Adrenal gland (tissue), 12 donors: ENCODE measurements around the gene DOCK1. TPM values are rescaled to one million over a fixed set of nuclear protein-coding genes. Genes with fewer than 3 reads are reported as not detected.
"Not testable (repeated sequence)": the region's sequence is repeated elsewhere in the genome, so short reads cannot be mapped to it uniquely, and the experiment has no call there.

Source experiments
- DNase-seq, 7 donors: peaks; one replicate each; pipeline ENCODE4 v3.0.0-alpha.2; 2019 to 2020
- H3K27ac ChIP-seq, 5 donors: fragments of 200-600 bp; sonication (generic) in 4 of 5; 1 replicate in 3 of 5; 2 replicates in 2 of 5; pipeline versions ENCODE4 v1.5.1 to v1.8.0; 2016 to 2020; ENCODE audit warnings: mild to moderate bottlenecking in 1 of 5
- H3K27me3 ChIP-seq: fragments of 200-600 bp; 2 replicates; pipeline ENCODE4 v1.8.0; 2021
- H3K36me3 ChIP-seq, 2 donors: fragments of 200-600 bp; replicated peaks in 1 of 2; 1 replicate in 1 of 2; 2 replicates in 1 of 2; pipeline versions ENCODE4 v1.5.1 to v1.8.0; 2018 to 2022
- H3K4me1 ChIP-seq, 2 donors: fragments of 200-600 bp; replicated peaks in 1 of 2; 1 replicate in 1 of 2; 2 replicates in 1 of 2; pipeline versions ENCODE4 v1.5.1 to v1.8.0; 2018 to 2021
- H3K4me3 ChIP-seq, 4 donors: fragments of 200-600 bp; sonication (generic) in 3 of 4; one replicate each; pipeline ENCODE4 v1.5.1; 2016 to 2018
- H3K9me3 ChIP-seq, 3 donors: fragments of 200-600 bp; sonication (generic) in 1 of 3; replicated peaks in 1 of 3; 1 replicate in 2 of 3; 2 replicates in 1 of 3; pipeline versions ENCODE4 v1.5.1 to v1.8.0; 2016 to 2021
- CTCF ChIP-seq, 6 experiments: fragments of 450-650 bp in 4 of 6; fragments of 200-600 bp in 2 of 6; sonication (generic) in 1 of 6; IDR thresholded peaks; 1 replicate in 5 of 6; 2 replicates in 1 of 6; pipeline versions ENCODE4 v1.5.1 to v1.8.0; 2016 to 2021; ENCODE audit warnings: antibody characterized with exemption in 6 of 6, mild to moderate bottlenecking in 2 of 6, moderate library complexity in 1 of 6
- POLR2A ChIP-seq, 2 donors: fragments of 450-650 bp; IDR thresholded peaks; one replicate each; pipeline ENCODE4 v1.6.1; 2017; ENCODE audit warnings: antibody characterized with exemption in 2 of 2, mild to moderate bottlenecking in 2 of 2, moderate library complexity in 1 of 2
- WGBS, 4 donors: extraction: QIAGEN DNeasy Blood & Tissue Kit in 2 of 4; methylation state at CpG; one replicate each; pipeline versions ENCODE4 v1.1.5 to v1.1.7; 2013 to 2017; 5-methylcytosine and 5-hydroxymethylcytosine counted together
- intact Hi-C, 2 donors: fragments of 100-400 bp; cut with DNase I; formaldehyde crosslinking; loops; one replicate each; pipeline versions ENCODE4 v1.14.1 to v1.15.0; 2022 to 2023
- polyA plus RNA-seq, 3 donors: library from polyadenylated mRNA; stranded (reverse); fragments of 200-250 nt in 2 of 3; fragments of 350-450 nt in 1 of 3; fragmentation: Illumina TruSeq in 1 of 3; extraction: RNeasy Lipid Tissue Mini Kit (QIAGEN cat#74804) in 1 of 3; gene quantifications; one replicate each; pipeline ENCODE4 v1.2.3, GENCODE V29; 2013 to 2014
- total RNA-seq, 9 donors: library from RNA; depleted of rRNA in 4 of 9; stranded (reverse); fragments of >200 nt in 4 of 9; fragments of 120-200 nt in 1 of 9; fragmentation: NEBNext Ultra II Directional in 1 of 9; extraction: Animal tissue kit (Norgen Biotek cat#: 25700) in 1 of 9; gene quantifications; one replicate each; pipeline versions ENCODE4 v1.1.0 to v1.2.4, GENCODE V29; 2013 to 2023
- donor health status: healthy with polysubstance abuse.
- donor health status: Bipolar disorder and iron deficiency.
- donor health status: DM: yes; HTN: yes; CAD: no.
- donor health status: DM: no; HTN: no; CAD: no.
- donor health status: DM: no; HTN: no; CAD: no.
- donor health status: DM: yes; HTN: yes; CAD: no.

Gene DOCK1
- total and polyA plus RNA-seq, 12 donors = 8.1 to 30.4 (median 21.6) TPM

GRCh38 chr10:127307338-127307737, 402.1 kb downstream of the DOCK1 start:
- TF ChIP-seq CTCF (IDR thresholded peaks at IDR 0.05) = no peak
- no peak for TF ChIP-seq POLR2A (IDR thresholded peaks at IDR 0.05)
- H3K27me3 ChIP-seq = no peaks in the 10 kb centered on the region
- H3K36me3 ChIP-seq = no peaks in the 10 kb centered on the region
- intact Hi-C loops = no loop called here
- H3K4me3 ChIP-seq = no peak overlapping the region
- 94 to 99% (median 96%) methylated on average over 10 of the region's 10 CpGs for WGBS, 4 donors
- H3K9me3 ChIP-seq = no peaks in the 10 kb centered on the region
- no peak overlapping the region for H3K27ac ChIP-seq
- DNase-seq = no peak
- H3K4me1 ChIP-seq = no peaks in the 10 kb centered on the region

DNA sequence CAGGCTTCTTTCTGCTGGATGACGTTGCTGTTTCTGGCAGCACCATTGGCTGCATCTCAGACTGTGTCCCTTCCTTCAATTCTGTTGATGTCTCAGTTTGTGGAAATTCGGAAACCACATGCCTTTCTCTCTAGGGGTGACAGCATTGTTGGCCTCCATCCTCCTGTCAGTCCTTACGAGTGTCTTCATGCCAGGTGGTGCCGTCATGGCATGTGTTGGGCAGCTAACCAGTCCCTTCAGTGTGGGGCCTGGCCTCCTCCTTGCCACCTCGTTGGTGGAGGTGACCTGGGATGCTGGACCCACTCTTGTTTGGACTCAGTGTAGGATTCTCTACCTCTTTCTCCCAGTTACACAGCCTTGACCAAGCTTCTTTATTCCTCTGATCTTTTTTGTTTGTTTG, 402.8 kb downstream of the DOCK1 start:
- TF ChIP-seq POLR2A (IDR thresholded peaks at IDR 0.05) (no peak), CTCF (IDR thresholded peaks at IDR 0.05) (no peak)
- H3K27ac ChIP-seq = no peak overlapping the region

GRCh38 chr10:127309619-127310018, 404.4 kb downstream of the DOCK1 start:
- H3K27me3 ChIP-seq, H3K4me3 ChIP-seq, H3K9me3 ChIP-seq, DNase-seq, H3K27ac ChIP-seq, H3K4me1 ChIP-seq, H3K36me3 ChIP-seq, intact Hi-C loops: not testable (repeated sequence)
- WGBS, 4 donors = 90 to 97% (median 93%) methylated on average over 2 of the region's 2 CpGs

More for the DNA sequence above, 402.8 kb downstream of the DOCK1 start:
- Histone ChIP-seq H3K9me3 (no peaks in the 10 kb centered on the region), H3K36me3 (no peaks in the 10 kb centered on the region), H3K4me3 (no peak overlapping the region), H3K4me1 (no peaks in the 10 kb centered on the region), H3K27me3 (no peaks in the 10 kb centered on the region)
- 91 to 98% (median 94%) methylated on average over 3 to 5 of the region's 5 CpGs for WGBS, 4 donors
- intact Hi-C loops = no loop called here
- no peak for DNase-seq

- H3K4me3 ChIP-seq = no peak overlapping the region
- H3K27ac ChIP-seq = no peak overlapping the region
- H3K27me3 ChIP-seq = no peaks in the 10 kb centered on the region
- H3K9me3 ChIP-seq = no peaks in the 10 kb centered on the region
- TF ChIP-seq POLR2A (IDR thresholded peaks at IDR 0.05) = no peak
- TF ChIP-seq CTCF (IDR thresholded peaks at IDR 0.05) = no peak
- WGBS, 4 donors = 83 to 92% (median 87%) methylated on average over 8 of the region's 8 CpGs
- no peak for DNase-seq
- H3K4me1 ChIP-seq = no peaks in the 10 kb centered on the region
- intact Hi-C loops = no loop called here
- no peaks in the 10 kb centered on the region for H3K36me3 ChIP-seq
Observed at GRCh38 chr10:127310430-127310829, 405.2 kb downstream of the DOCK1 start.

DNA sequence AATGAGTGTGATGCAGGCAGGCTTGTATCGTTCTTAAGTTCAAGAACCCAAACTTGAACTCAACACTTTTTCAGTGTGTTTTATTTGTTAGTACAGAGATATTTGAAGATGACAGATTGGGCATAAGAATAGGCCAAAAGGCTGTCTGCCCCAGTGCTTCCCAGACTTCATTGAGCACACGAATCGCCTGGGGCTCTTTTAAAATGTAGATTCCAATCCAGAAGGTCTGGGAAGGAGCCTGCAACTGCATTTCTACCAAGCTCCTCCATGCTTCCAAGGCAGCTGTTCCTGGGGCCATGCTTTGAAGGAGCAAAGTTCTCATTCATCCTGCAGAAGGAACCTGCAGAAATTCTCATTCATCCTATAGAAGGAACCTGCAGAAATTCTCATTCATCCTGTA, 405.7 kb downstream of the DOCK1 start:
- Histone ChIP-seq H3K4me1 (no peaks in the 10 kb centered on the region), H3K27ac (no peak overlapping the region), H3K36me3 (no peaks in the 10 kb centered on the region), H3K9me3 (no peaks in the 10 kb centered on the region), H3K4me3 (no peak overlapping the region), H3K27me3 (no peaks in the 10 kb centered on the region)
- WGBS, 4 donors = 83 to 94% (median 90%) methylated on average over 3 of the region's 3 CpGs
- TF ChIP-seq POLR2A (IDR thresholded peaks at IDR 0.05) = no peak
- TF ChIP-seq CTCF (IDR thresholded peaks at IDR 0.05) = no peak
- no peak for DNase-seq
- intact Hi-C loops = no loop called here
